AG04450 (cell line): Measurements from ENCODE around the gene C5orf15. TPM values are rescaled to one million over a fixed set of nuclear protein-coding genes. Genes with fewer than 3 reads are reported as not detected.

ENCODE experiments used
- CTCF ChIA-PET: fragments of 300-600, 350-600 bp; formaldehyde crosslinking; extraction: SDS; loops from one replicate; lab custom pipeline; 2022; ENCODE audit warnings: antibody characterized with exemption, inconsistent platforms; lab: Charles Lee
- POLR2A ChIA-PET: fragments of 350-600 bp; formaldehyde crosslinking; extraction: SDS; loops from one replicate; lab custom pipeline; 2021; ENCODE audit warnings: antibody characterized with exemption, inconsistent platforms; lab: Yijun Ruan, JAX
- DNase-seq: peaks from one replicate; pipeline ENCODE4 v3.0.0-alpha.2; 2011; ENCODE audit warnings: low read depth, low spot score
- H3K27ac ChIP-seq: one replicate; pipeline ENCODE4 v1.5.1; 2012; ENCODE audit warnings: low read depth, low read length, control low read depth
- H3K27me3 ChIP-seq: one replicate; pipeline ENCODE4 v1.6.0; 2012; ENCODE audit warnings: low read length; ENCODE audit not compliant: control insufficient read depth, insufficient read depth
- H3K4me3 ChIP-seq: 2 replicates; pipeline ENCODE4 v1.5.1; 2011; ENCODE audit warnings: mild to moderate bottlenecking, low read depth, low read length, control low read depth
- H3K9me3 ChIP-seq: 2 replicates; pipeline ENCODE4 v1.5.1; 2012; ENCODE audit warnings: low read length; ENCODE audit not compliant: control insufficient read depth, insufficient read depth
- CTCF ChIP-seq: IDR thresholded peaks from 2 replicates; pipeline ENCODE4 v1.5.1; 2011; ENCODE audit warnings: low read depth, low read length, control low read depth, inconsistent platforms
- polyA plus RNA-seq: library from polyadenylated mRNA; depleted of rRNA; stranded (reverse); fragments of >200 nt; gene quantifications from 2 replicates; pipeline ENCODE4 v1.2.3, GENCODE V29; 2011; rRNA removed

C5orf15 gene
- polyA plus RNA-seq, 1 experiment, result 92.9 TPM

- Histone ChIP-seq H3K4me3 (no peak overlapping the region), H3K27me3 (peaks cover 21% of the 10 kb centered on the region), H3K9me3 (no peaks in the 10 kb centered on the region), H3K27ac (no peak overlapping the region)
- DNase-seq, result no peak
- TF ChIP-seq CTCF, result no peak
- CTCF ChIA-PET, result no interaction called here
- POLR2A ChIA-PET, result no interaction called here
These were observed 58.8 kb downstream of the C5orf15 start for GRCh38 chr5:133909603-133910002.

GRCh38 chr5:133907075-133907474 lies 61.4 kb downstream of the C5orf15 start:
- CTCF ChIA-PET, result no interaction called here

GRCh38 chr5:133906303-133906702 lies 62.1 kb downstream of the C5orf15 start:
- no peaks in the 10 kb centered on the region for H3K9me3 ChIP-seq
- ChIA-PET POLR2A (no interaction called here), CTCF (no interaction called here)
- peaks cover 12% of the 10 kb centered on the region for H3K27me3 ChIP-seq
- H3K4me3 ChIP-seq, result no peak overlapping the region
- no peak for DNase-seq
- H3K27ac ChIP-seq, result no peak overlapping the region
- TF ChIP-seq CTCF, result no peak

More at GRCh38 chr5:133907075-133907474, 61.4 kb downstream of the C5orf15 start:
- TF ChIP-seq CTCF, result no peak
- DNase-seq, result no peak
- Histone ChIP-seq H3K4me3 (no peak overlapping the region), H3K27me3 (peaks cover 14% of the 10 kb centered on the region), H3K27ac (no peak overlapping the region), H3K9me3 (no peaks in the 10 kb centered on the region)
- POLR2A ChIA-PET, result no interaction called here

Other genes with a start within 250 kb of the C5orf15 start
- 218 and 262 TPM in 2 replicates for gene VDAC1, start 36.4 kb upstream of the C5orf15 start, polyA plus RNA-seq
- gene TCF7, start 146.1 kb upstream of the C5orf15 start, polyA plus RNA-seq, result 2.1 and 2.7 TPM in 2 replicates
- gene SKP1, start 208.3 kb upstream of the C5orf15 start, polyA plus RNA-seq, result 725 and 1,036 TPM in 2 replicates